Thyroid gland (tissue), 4 donors: ENCODE data around the gene FOXP1. TPM values are rescaled to one million over a fixed set of nuclear protein-coding genes. Genes with fewer than 3 reads are reported as not detected.

Source experiments
- DNase-seq, 2 donors: peaks; one replicate each; pipeline ENCODE4 v3.0.0-alpha.2; 2019
- H3K27ac ChIP-seq, 3 donors: fragments of 200-600 bp; sonication (generic); 1 replicate in 2 of 3; 2 replicates in 1 of 3; pipeline ENCODE4 v1.5.1; 2016 to 2019; ENCODE audit warnings: mild to moderate bottlenecking in 1 of 3, moderate library complexity in 1 of 3
- H3K27me3 ChIP-seq: fragments of 200-600 bp; sonication (generic); one replicate; pipeline ENCODE4 v1.5.1; 2019
- H3K36me3 ChIP-seq, 2 donors: fragments of 200-600 bp; sonication (generic); one replicate each; pipeline ENCODE4 v1.5.1; 2016 to 2019
- H3K4me1 ChIP-seq, 2 donors: fragments of 200-600 bp; sonication (generic); one replicate each; pipeline ENCODE4 v1.5.1; 2017 to 2019
- H3K4me3 ChIP-seq, 3 donors: fragments of 200-600 bp; sonication (generic); replicated peaks in 1 of 3; 1 replicate in 2 of 3; 2 replicates in 1 of 3; pipeline ENCODE4 v1.5.1; 2016; ENCODE audit warnings: mild to moderate bottlenecking in 1 of 3
- H3K9me3 ChIP-seq: fragments of 200-600 bp; sonication (generic); one replicate; pipeline ENCODE4 v1.5.1; 2017
- CTCF ChIP-seq, 6 experiments: fragments of 200-600 bp in 3 of 6; fragments of 450-650 bp in 3 of 6; sonication (generic) in 3 of 6; IDR thresholded peaks; one replicate each; pipeline ENCODE4 v1.5.1; 2016 to 2019; ENCODE audit warnings: antibody characterized with exemption in 6 of 6, mild to moderate bottlenecking in 2 of 6, inconsistent platforms in 1 of 6, moderate library complexity in 1 of 6
- POLR2A ChIP-seq, 2 donors: fragments of 450-650 bp; IDR thresholded peaks; one replicate each; pipeline ENCODE4 v1.6.1; 2017; ENCODE audit warnings: antibody characterized with exemption in 2 of 2, mild to moderate bottlenecking in 2 of 2, moderate library complexity in 1 of 2
- WGBS, 2 donors: methylation state at CpG; one replicate each; pipeline ENCODE4 v1.1.5; 2017; 5-methylcytosine and 5-hydroxymethylcytosine counted together
- intact Hi-C: fragments of 100-400 bp; cut with DNase I; formaldehyde crosslinking; loops from one replicate; pipeline ENCODE4 v1.15.1; 2023
- total RNA-seq, 4 donors: library from RNA; depleted of rRNA; stranded (reverse); fragments of >200 nt; gene quantifications; one replicate each; pipeline ENCODE4 v1.2.3, GENCODE V29; 2016

The FOXP1 gene
- total RNA-seq, 4 donors from 2014 or later = 111 to 187 (median 141) TPM

- H3K4me1 ChIP-seq = no peaks in the 10 kb centered on the region
- no peak overlapping the region for H3K27ac ChIP-seq
- H3K4me3 ChIP-seq = no peak overlapping the region
- intact Hi-C loops = no loop called here
- H3K9me3 ChIP-seq = no peaks in the 10 kb centered on the region
- no peak for DNase-seq
- 87 to 98% methylated on average over 3 of the region's 3 CpGs for WGBS, 2 donors
- no peaks in the 10 kb centered on the region for H3K36me3 ChIP-seq
- no peaks in the 10 kb centered on the region for H3K27me3 ChIP-seq
- no peak for TF ChIP-seq POLR2A (IDR thresholded peaks at IDR 0.05)
- TF ChIP-seq CTCF (IDR thresholded peaks at IDR 0.05) = no peak
Observed at GRCh38 chr3:71232895-71233294, 350.6 kb downstream of the FOXP1 start.

GRCh38 chr3:71232175-71232679, 351.3 kb downstream of the FOXP1 start:
- no peaks in the 10 kb centered on the region for H3K36me3 ChIP-seq
- WGBS, 2 donors = 60 to 74% methylated on average over 3 of the region's 3 CpGs
- H3K27me3 ChIP-seq = no peaks in the 10 kb centered on the region
- intact Hi-C loops = no loop called here
- peaks cover 0 to 4% of the 10 kb centered on the region in 2 donors for H3K4me1 ChIP-seq
- TF ChIP-seq CTCF (IDR thresholded peaks at IDR 0.05) = no peak
- TF ChIP-seq POLR2A (IDR thresholded peaks at IDR 0.05) = no peak
- H3K27ac ChIP-seq = no peak overlapping the region
- no peak overlapping the region for H3K4me3 ChIP-seq
- no peak for DNase-seq
- H3K9me3 ChIP-seq = no peaks in the 10 kb centered on the region

GRCh38 chr3:71231680-71232079, 351.8 kb downstream of the FOXP1 start:
- no peak overlapping the region for H3K4me3 ChIP-seq
- no peaks in the 10 kb centered on the region for H3K9me3 ChIP-seq
- H3K4me1 ChIP-seq = peaks cover 0 to 9% of the 10 kb centered on the region in 2 donors
- H3K36me3 ChIP-seq = no peaks in the 10 kb centered on the region
- DNase-seq = no peak
- intact Hi-C loops = no loop called here
- H3K27me3 ChIP-seq = no peaks in the 10 kb centered on the region
- WGBS, 2 donors = 79 to 84% methylated on average over 4 of the region's 4 CpGs
- TF ChIP-seq CTCF (IDR thresholded peaks at IDR 0.05) (no peak), POLR2A (IDR thresholded peaks at IDR 0.05) (no peak)
- H3K27ac ChIP-seq = no peak overlapping the region

GRCh38 chr3:71229905-71230657, 353.4 kb downstream of the FOXP1 start:
- Histone ChIP-seq H3K9me3 (no peaks in the 10 kb centered on the region), H3K27ac (no peak overlapping the region), H3K4me1 (peaks cover 10 to 24% of the 10 kb centered on the region in 2 donors), H3K27me3 (no peaks in the 10 kb centered on the region), H3K36me3 (no peaks in the 10 kb centered on the region), H3K4me3 (no peak overlapping the region)
- intact Hi-C loops = no loop called here
- 86 to 91% methylated on average over 7 of the region's 7 CpGs for WGBS, 2 donors
- TF ChIP-seq POLR2A (IDR thresholded peaks at IDR 0.05) (no peak), CTCF (IDR thresholded peaks at IDR 0.05) (no peak)
- no peak for DNase-seq

GRCh38 chr3:71228156-71228866, 355.2 kb downstream of the FOXP1 start:
- no peak for TF ChIP-seq POLR2A (IDR thresholded peaks at IDR 0.05)
- TF ChIP-seq CTCF (IDR thresholded peaks at IDR 0.05) = no peak
- Histone ChIP-seq H3K4me1 (peaks cover 10 to 24% of the 10 kb centered on the region in 2 donors), H3K27me3 (no peaks in the 10 kb centered on the region), H3K4me3 (no peak overlapping the region), H3K9me3 (no peaks in the 10 kb centered on the region), H3K27ac (no peak overlapping the region), H3K36me3 (no peaks in the 10 kb centered on the region)
- WGBS, 2 donors = 92 to 93% methylated on average over 9 of the region's 9 CpGs
- intact Hi-C loops = no loop called here
- DNase-seq = no peak
